Measurements from ENCODE around the gene ALB. TPM values are rescaled to one million over a fixed set of nuclear protein-coding genes. Genes with fewer than 3 reads are reported as not detected.
"Not testable (repeated sequence)": the region's sequence is repeated elsewhere in the genome, so short reads cannot be mapped to it uniquely, and the experiment has no call there.

Gene ALB
- 1,000 to 10,000 TPM in 1 of 6 donors, 100 to 1,000 TPM in 5; 618 to 1,006 (median 839) TPM for total RNA-seq
- 100 to 1,000 TPM; 179 to 380 TPM for polyA plus RNA-seq

DNA sequence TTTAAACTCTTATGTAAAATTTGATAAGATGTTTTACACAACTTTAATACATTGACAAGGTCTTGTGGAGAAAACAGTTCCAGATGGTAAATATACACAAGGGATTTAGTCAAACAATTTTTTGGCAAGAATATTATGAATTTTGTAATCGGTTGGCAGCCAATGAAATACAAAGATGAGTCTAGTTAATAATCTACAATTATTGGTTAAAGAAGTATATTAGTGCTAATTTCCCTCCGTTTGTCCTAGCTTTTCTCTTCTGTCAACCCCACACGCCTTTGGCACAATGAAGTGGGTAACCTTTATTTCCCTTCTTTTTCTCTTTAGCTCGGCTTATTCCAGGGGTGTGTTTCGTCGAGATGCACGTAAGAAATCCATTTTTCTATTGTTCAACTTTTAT, at the start of gene ALB:
TSS of gene ALB (plus strand) at position 246 of the 400 bp plus-strand sequence. CDS start at position 287, 41 bp downstream.
- Histone ChIP-seq H3K4me3 (peak within 1 kb of the TSS in 2 of 4 donors; percentile 25 to 36), H3K27me3 (no peaks in the 10 kb centered on the region), H3K9me3 (no peaks in the 10 kb centered on the region), H3K4me1 (peaks cover 7 to 25% (median 18%) of the 10 kb centered on the region in 3 donors), H3K27ac (peak within 1 kb of the TSS in 2 of 4 donors; percentile 54 to 55), H3K36me3 (no peaks in the 10 kb centered on the region)
- intact Hi-C loops (cut with DNase I), result no loop called here
- TF ChIP-seq, protein P1, sequence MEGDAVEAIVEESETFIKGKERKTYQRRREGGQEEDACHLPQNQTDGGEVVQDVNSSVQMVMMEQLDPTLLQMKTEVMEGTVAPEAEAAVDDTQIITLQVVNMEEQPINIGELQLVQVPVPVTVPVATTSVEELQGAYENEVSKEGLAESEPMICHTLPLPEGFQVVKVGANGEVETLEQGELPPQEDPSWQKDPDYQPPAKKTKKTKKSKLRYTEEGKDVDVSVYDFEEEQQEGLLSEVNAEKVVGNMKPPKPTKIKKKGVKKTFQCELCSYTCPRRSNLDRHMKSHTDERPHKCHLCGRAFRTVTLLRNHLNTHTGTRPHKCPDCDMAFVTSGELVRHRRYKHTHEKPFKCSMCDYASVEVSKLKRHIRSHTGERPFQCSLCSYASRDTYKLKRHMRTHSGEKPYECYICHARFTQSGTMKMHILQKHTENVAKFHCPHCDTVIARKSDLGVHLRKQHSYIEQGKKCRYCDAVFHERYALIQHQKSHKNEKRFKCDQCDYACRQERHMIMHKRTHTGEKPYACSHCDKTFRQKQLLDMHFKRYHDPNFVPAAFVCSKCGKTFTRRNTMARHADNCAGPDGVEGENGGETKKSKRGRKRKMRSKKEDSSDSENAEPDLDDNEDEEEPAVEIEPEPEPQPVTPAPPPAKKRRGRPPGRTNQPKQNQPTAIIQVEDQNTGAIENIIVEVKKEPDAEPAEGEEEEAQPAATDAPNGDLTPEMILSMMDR (IDR thresholded peaks at IDR 0.05), result no peak
- ATAC-seq (peak; percentile 76 to 89 (median 83)), FAIRE-seq (no peak), DNase-seq (no peak)
- 12 to 20% methylated on average over 7 of the region's 7 CpGs for WGBS, 2 donors

DNA sequence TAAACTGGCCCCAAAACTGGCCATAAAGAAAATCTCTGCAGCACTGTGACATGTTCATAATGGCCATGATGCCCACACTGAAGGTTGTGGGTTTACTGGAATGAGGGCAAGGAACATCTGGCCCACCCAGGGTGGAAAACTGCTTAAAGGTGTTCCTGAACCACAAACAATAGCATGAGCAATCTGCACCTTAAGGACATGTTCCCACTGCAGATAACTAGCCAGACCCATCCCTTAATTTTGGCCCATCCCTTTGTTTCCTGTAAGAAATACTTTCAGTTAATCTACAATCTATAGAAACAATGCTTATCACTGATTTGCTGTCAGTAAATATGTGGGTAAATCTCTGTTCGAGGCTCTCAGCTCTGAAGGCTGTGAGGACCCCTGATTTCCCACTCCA, 46.9 kb upstream of the ALB start:
- not testable (repeated sequence) for H3K4me1 ChIP-seq, FAIRE-seq, DNase-seq, H3K27ac ChIP-seq, H3K4me3 ChIP-seq, H3K9me3 ChIP-seq, H3K36me3 ChIP-seq, ATAC-seq, H3K27me3 ChIP-seq
- WGBS, 2 donors, result 85 to 87% methylated on average over 1 of the region's 1 CpG
- intact Hi-C loops (cut with DNase I), result loop anchor here in 1 of 3 donors (10.0 kb wide), 1 partner anchor 88 kb away; no protein-coding TSS in a partner anchor

DNA sequence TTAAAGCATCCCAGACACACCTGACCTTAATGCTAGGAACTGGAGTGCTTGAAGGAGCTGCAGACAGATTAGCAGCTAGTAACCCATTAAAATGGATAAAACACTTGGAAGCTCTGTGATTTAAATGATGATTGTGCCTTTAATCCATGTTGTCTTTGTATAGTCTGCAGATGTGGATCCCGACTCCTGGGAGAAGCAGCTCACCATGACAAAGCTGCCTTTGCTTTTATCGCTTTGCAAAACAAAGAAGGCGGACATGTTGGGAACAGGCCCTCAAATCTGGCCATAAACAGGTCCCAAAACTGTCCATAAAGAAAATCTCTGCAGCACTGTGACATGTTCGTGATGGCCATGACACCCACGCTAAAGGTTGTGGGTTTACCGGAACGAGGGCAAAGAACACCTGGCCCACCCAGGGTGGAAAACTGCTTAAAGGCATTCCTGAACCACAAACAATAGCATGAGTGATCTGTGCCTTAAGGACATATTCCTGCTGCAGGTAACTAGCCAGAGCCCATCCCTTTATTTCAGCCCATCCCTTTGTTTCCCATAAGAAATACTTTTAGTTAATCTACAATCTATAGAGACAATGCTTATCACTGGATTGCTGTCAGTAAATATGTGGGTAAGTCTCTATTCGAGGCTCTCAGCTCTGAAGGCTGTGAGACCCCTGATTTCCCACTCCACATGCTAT, 34.4 kb upstream of the ALB start:
- H3K36me3 ChIP-seq; intact Hi-C loops (cut with DNase I); H3K4me1 ChIP-seq; H3K27ac ChIP-seq; H3K4me3 ChIP-seq; FAIRE-seq; ATAC-seq; H3K27me3 ChIP-seq; H3K9me3 ChIP-seq; DNase-seq: not testable (repeated sequence)
- 89 to 92% methylated on average over 8 of the region's 8 CpGs for WGBS, 2 donors

DNA sequence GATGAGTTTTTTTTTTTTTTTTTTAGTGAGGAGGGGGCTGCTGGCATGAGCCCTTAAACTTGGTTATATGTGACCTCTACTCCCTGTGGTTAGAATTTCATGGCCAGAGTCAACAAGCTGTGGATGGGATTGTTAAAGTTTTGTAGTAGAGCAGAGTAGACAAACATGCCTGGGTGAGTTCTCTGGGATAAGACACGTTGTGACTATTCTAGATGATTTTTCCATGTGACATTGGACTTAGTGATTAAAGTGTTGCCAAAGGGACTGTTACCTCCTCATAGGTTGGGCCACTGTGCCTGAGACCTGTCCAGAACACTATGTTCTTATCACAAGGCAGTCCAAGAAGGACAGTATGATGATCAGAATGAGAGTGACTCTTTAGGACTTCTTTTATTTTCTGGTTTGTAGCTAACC, 28.8 kb upstream of the ALB start:
- no peaks in the 10 kb centered on the region for H3K36me3 ChIP-seq
- no peak for FAIRE-seq
- no peak overlapping the region for H3K4me3 ChIP-seq
- H3K27me3 ChIP-seq, result no peaks in the 10 kb centered on the region
- 16 to 27% methylated on average over 1 of the region's 1 CpG for WGBS, 2 donors
- TF ChIP-seq, protein P1 (IDR thresholded peaks at IDR 0.05), result no peak
- no peak for DNase-seq
- intact Hi-C loops (cut with DNase I), result no loop called here
- no peaks in the 10 kb centered on the region for H3K4me1 ChIP-seq
- ATAC-seq, result peak; percentile 44 to 90 (median 89)
- H3K27ac ChIP-seq, result no peak overlapping the region
- no peaks in the 10 kb centered on the region for H3K9me3 ChIP-seq

DNA sequence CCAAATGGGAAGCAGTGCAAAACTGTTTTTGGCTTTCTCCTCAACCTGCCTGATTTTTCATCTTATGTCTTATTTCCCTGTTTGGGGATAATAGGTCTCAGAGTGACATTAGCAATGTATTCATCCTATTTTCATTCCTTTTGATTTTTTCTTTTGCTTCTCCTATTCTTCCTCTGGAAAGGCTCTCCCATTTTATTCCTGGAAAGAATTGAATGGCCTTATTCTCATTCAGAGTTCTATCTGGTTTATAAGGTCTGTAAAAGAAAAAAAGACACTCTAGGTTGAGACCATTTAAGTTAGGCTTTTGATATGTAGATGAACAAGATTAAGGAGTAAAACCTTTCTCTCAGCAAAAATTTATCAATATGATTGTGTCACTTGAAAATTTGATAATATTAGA, 27.8 kb upstream of the ALB start:
- Histone ChIP-seq H3K4me3 (no peak overlapping the region), H3K4me1 (no peaks in the 10 kb centered on the region), H3K9me3 (no peaks in the 10 kb centered on the region), H3K36me3 (no peaks in the 10 kb centered on the region), H3K27me3 (no peaks in the 10 kb centered on the region), H3K27ac (no peak overlapping the region)
- intact Hi-C loops (cut with DNase I), result no loop called here
- ATAC-seq, result no peak
- FAIRE-seq, result no peak
- TF ChIP-seq, protein P1 (IDR thresholded peaks at IDR 0.05), result no peak
- no peak for DNase-seq

DNA sequence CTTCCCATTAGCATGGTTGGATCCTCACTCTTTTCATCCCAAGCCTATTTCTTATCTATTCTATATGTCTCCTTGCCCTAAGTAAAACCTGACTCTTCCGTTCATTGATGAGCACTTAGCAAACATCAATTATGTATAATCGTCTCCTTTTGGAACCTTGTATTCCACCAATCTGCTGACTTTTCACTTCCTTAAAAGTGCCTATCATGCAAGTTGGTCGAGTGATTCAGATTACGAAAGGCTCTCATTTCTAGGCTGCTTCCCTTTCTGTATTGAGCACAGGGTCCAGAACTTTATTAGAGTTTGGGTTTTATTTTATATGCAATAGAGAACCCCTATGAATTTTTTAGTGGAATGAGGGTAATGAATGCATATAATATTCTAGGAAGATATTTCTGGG, 27.1 kb upstream of the ALB start:
- TF ChIP-seq, protein P1 (IDR thresholded peaks at IDR 0.05), result no peak
- intact Hi-C loops (cut with DNase I), result no loop called here
- Histone ChIP-seq H3K4me3 (no peak overlapping the region), H3K27ac (no peak overlapping the region), H3K9me3 (no peaks in the 10 kb centered on the region), H3K36me3 (no peaks in the 10 kb centered on the region), H3K27me3 (no peaks in the 10 kb centered on the region), H3K4me1 (no peaks in the 10 kb centered on the region)
- ATAC-seq, result no peak
- FAIRE-seq, result no peak
- WGBS, 2 donors, result 85 to 88% methylated on average over 4 of the region's 4 CpGs
- DNase-seq, result no peak
